Uterus (tissue), 2 donors: Measurements from ENCODE around the gene PRKAR1A.

ENCODE experiments used
- CTCF ChIP-seq, 4 experiments: fragments of 200-600 bp in 2 of 4; fragments of 450-650 bp in 2 of 4; sonication (generic) in 2 of 4; IDR thresholded peaks; one replicate each; pipeline ENCODE4 v1.5.1; 2016 to 2019; ENCODE audit warnings: antibody characterized with exemption in 4 of 4, mild to moderate bottlenecking in 2 of 4, moderate library complexity in 1 of 4
- POLR2A ChIP-seq, 2 donors: fragments of 450-650 bp; IDR thresholded peaks; one replicate each; pipeline ENCODE4 v1.6.1; 2016; ENCODE audit warnings: antibody characterized with exemption in 2 of 2, mild to moderate bottlenecking in 1 of 2, moderate library complexity in 1 of 2

DNA sequence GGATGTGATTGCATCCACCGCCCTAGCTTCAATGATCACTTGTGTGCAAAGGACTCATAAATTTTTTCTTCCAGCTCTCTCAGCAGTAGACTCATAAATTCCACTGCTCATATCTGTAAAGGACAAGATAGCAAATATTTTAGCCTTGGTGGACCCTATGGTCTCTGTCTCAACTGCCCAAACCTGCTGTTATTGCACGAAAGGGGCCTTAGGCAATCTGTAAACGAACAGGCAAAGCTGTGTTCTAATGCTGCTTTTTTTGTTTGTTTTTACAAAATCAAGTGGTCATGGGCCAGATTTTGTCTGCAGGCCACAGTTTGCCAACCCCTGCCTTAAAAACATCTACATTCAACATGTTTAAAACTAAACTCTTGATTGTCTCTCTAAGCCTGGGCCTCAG is 54.8 kb downstream of the PRKAR1A start:
- no peak for TF ChIP-seq POLR2A (IDR thresholded peaks at IDR 0.05)
- no peak for TF ChIP-seq CTCF (IDR thresholded peaks at IDR 0.05)
